ENCODE results near the gene ANG. TPM values are rescaled to one million over a fixed set of nuclear protein-coding genes. Genes with fewer than 3 reads are reported as not detected.

The ANG gene
- total and polyA plus RNA-seq, 2 of the 8 experiments (the other 6 are each of a cell fraction or from before 2014, with no cell fraction given), result 2.2 to 4.6 TPM

GRCh38 chr14:20683891-20684661, 4.5 kb upstream of the ANG start, which contains the start of gene RNASE4 (continued):
- TF ChIP-seq PHF8 (conservative IDR thresholded peaks at IDR 0.05; ENCODE audit: low read depth, low read length) (peak; percentile 57; the same call in 1 of the 2 replicates), RBBP5 (IDR thresholded peaks at IDR 0.05; ENCODE audit: borderline replicate concordance, low read depth, low read length) (peak; percentile 90), NANOG (IDR thresholded peaks at IDR 0.05; ENCODE audit: insufficient read depth, low read depth, low read length, poor library complexity, severe bottlenecking) (no peak), EP300 (IDR thresholded peaks at IDR 0.05; ENCODE audit: borderline replicate concordance in 1 of 2, low read depth in 2 of 2, low read length in 2 of 2) (no peak), HDAC2 (IDR thresholded peaks at IDR 0.05; ENCODE audit: borderline replicate concordance in 1 of 2, low read depth in 2 of 2, low read length in 2 of 2) (no peak), POLR2AphosphoS5 (IDR thresholded peaks at IDR 0.05; ENCODE audit: low read depth, low read length) (no peak), NRF1 (IDR thresholded peaks at IDR 0.05; ENCODE audit: low read depth, low read length) (no peak; the same call in 1 of the 2 replicates), RFX5 (IDR thresholded peaks at IDR 0.05; ENCODE audit: borderline replicate concordance, low read depth, low read length) (no peak), BRCA1 (IDR thresholded peaks at IDR 0.05; ENCODE audit: low read depth, low read length) (0 out of 2 replicates have a peak, but pooled peaks have one; percentile 6), TBP (IDR thresholded peaks at IDR 0.05; ENCODE audit: low read depth, low read length) (peak; percentile 99), CEBPB (IDR thresholded peaks at IDR 0.05; ENCODE audit: low read depth, low read length) (0 out of 2 replicates have a peak, but pooled peaks have one; percentile 0), JUND (IDR thresholded peaks at IDR 0.05; ENCODE audit: low read length) (no peak), ASH2L (IDR thresholded peaks at IDR 0.05; ENCODE audit: low read length) (peak; percentile 95), TEAD4 (IDR thresholded peaks at IDR 0.05; ENCODE audit: low read depth, low read length) (peak; percentile 19; the same call in 1 of the 2 replicates), SP4 (IDR thresholded peaks at IDR 0.05; ENCODE audit: low read length) (no peak), ZNF274 (IDR thresholded peaks at IDR 0.05; ENCODE audit: borderline replicate concordance, extremely low read depth, low read length) (no peak), BCL11A (IDR thresholded peaks at IDR 0.05; ENCODE audit: low read depth in 2 of 2, low read length in 2 of 2) (no peak), CREB1 (IDR thresholded peaks at IDR 0.05) (peak; percentile 62), POLR2A (IDR thresholded peaks at IDR 0.05; ENCODE audit: control extremely low read depth in 1 of 2, low read depth in 2 of 2, low read length in 2 of 2) (peak in 1 of 2 experiments; percentile 20; a peak in 1 of 3 replicates), JUN (IDR thresholded peaks at IDR 0.05; ENCODE audit: low read depth, low read length) (no peak), MAFK (IDR thresholded peaks at IDR 0.05; ENCODE audit: low read depth, low read length) (peak; percentile 52; the same call in 1 of the 2 replicates)
